GM12891 (cell line): Measurements from ENCODE around the gene SLC25A29.
A peak's percentile ranks its signal among the peaks of the same experiment; 100 is the strongest.
"Not testable (repeated sequence)": the region's sequence is repeated elsewhere in the genome, so short reads cannot be mapped to it uniquely, and the experiment has no call there.

Source experiments
- DNase-seq: peaks from one replicate; pipeline ENCODE4 v3.0.0; 2011; ENCODE audit warnings: low spot score; ENCODE audit not compliant: insufficient read length
- FAIRE-seq: peaks from 2 replicates; lab custom pipeline; 2011; peaks lifted over from hg19 to GRCh38; lab: Jason Lieb, UNC
- PAX5 ChIP-seq: IDR thresholded peaks from 2 replicates; pipeline ENCODE4 v1.6.1; 2011; ENCODE audit warnings: low read length, moderate library complexity, mild to moderate bottlenecking; ENCODE audit not compliant: insufficient read depth, severe bottlenecking
- POLR2A ChIP-seq: IDR thresholded peaks from 2 replicates; pipeline ENCODE4 v1.6.1; 2011; ENCODE audit warnings: low read depth, low read length, control low read depth
- POLR2AphosphoS5 ChIP-seq: IDR thresholded peaks from 2 replicates; pipeline ENCODE4 v1.6.1; 2011; ENCODE audit warnings: low read depth, low read length, control low read depth
- POU2F2 ChIP-seq: IDR thresholded peaks from 2 replicates; pipeline ENCODE4 v1.6.1; 2011; ENCODE audit warnings: low read depth, mild to moderate bottlenecking, control low read depth, low read length, moderate library complexity
- SPI1 ChIP-seq: IDR thresholded peaks from 2 replicates; pipeline ENCODE4 v1.6.1; 2011; ENCODE audit warnings: low read depth, low read length, control low read depth
- TAF1 ChIP-seq: IDR thresholded peaks from 2 replicates; pipeline ENCODE4 v1.6.1; 2011; ENCODE audit warnings: low read depth, low read length, control low read depth

Gene SLC25A29

GRCh38 chr14:100287202-100287997 is 18.8 kb downstream of the SLC25A29 start:
- TF ChIP-seq POLR2A (no peak), POLR2AphosphoS5 (no peak), PAX5 (no peak)
- DNase-seq (no peak), FAIRE-seq (no peak)

GRCh38 chr14:100286484-100287191 is 19.6 kb downstream of the SLC25A29 start:
- DNase-seq (no peak), FAIRE-seq (no peak)
- TF ChIP-seq POU2F2: no peak
- no peak for TF ChIP-seq PAX5
- no peak for TF ChIP-seq POLR2A
- TF ChIP-seq POLR2AphosphoS5: no peak
- no peak for TF ChIP-seq TAF1
- no peak for TF ChIP-seq SPI1

GRCh38 chr14:100285913-100286400 is 20.3 kb downstream of the SLC25A29 start:
- no peak for TF ChIP-seq PAX5
- TF ChIP-seq SPI1: no peak
- no peak for TF ChIP-seq POU2F2
- no peak for TF ChIP-seq POLR2AphosphoS5
- FAIRE-seq (peak; percentile 45), DNase-seq (no peak)

GRCh38 chr14:100285021-100285912 is 21.0 kb downstream of the SLC25A29 start:
- FAIRE-seq (peak; percentile 94), DNase-seq (peak; percentile 96)
- TF ChIP-seq POLR2A (no peak), TAF1 (no peak), POLR2AphosphoS5 (no peak), PAX5 (no peak), SPI1 (no peak), POU2F2 (no peak)

- no peak for DNase-seq
- TF ChIP-seq POU2F2 (no peak), POLR2A (no peak), SPI1 (no peak), PAX5 (no peak), TAF1 (no peak), POLR2AphosphoS5 (no peak)
- no peak for FAIRE-seq
Measured at GRCh38 chr14:100283984-100284881, 22.0 kb downstream of the SLC25A29 start.

GRCh38 chr14:100283436-100283835 is 22.8 kb downstream of the SLC25A29 start:
- DNase-seq, FAIRE-seq: not testable (repeated sequence)
- 0 out of 2 replicates have a peak, but pooled peaks have one; percentile 11 for TF ChIP-seq POLR2A

- TF ChIP-seq POLR2AphosphoS5 (no peak), POLR2A (0 out of 2 replicates have a peak, but pooled peaks have one; percentile 34)
- DNase-seq (no peak), FAIRE-seq (no peak)
Measured at GRCh38 chr14:100282766-100283419, 23.4 kb downstream of the SLC25A29 start.

- no peak for TF ChIP-seq TAF1
- TF ChIP-seq POLR2A: no peak; the same call in 1 of the 2 replicates
- FAIRE-seq (peak; percentile 5), DNase-seq (no peak)
Measured at GRCh38 chr14:100282083-100282350, 24.2 kb downstream of the SLC25A29 start.
